Measurements from ENCODE around the gene KIF15.
A peak's percentile ranks its signal among the peaks of the same experiment; 100 is the strongest.

The KIF15 gene

GRCh38 chr3:44880284-44880683 lies 118.7 kb downstream of the KIF15 start:
- DNase-seq, result no peak

- DNase-seq, result no peak
Observed at GRCh38 chr3:44883213-44883955, 121.8 kb downstream of the KIF15 start.

- DNase-seq, result no peak
Observed at GRCh38 chr3:44883999-44884431, 122.4 kb downstream of the KIF15 start.

- no peak for DNase-seq
Observed at GRCh38 chr3:44885618-44886017, 124.0 kb downstream of the KIF15 start.

- no peak for DNase-seq
Observed at GRCh38 chr3:44886561-44886960, 125.0 kb downstream of the KIF15 start.

- no peak for DNase-seq
Observed at GRCh38 chr3:44887101-44887500, 125.5 kb downstream of the KIF15 start.

- no peak for DNase-seq
Observed at GRCh38 chr3:44890258-44890657, 128.7 kb downstream of the KIF15 start.

GRCh38 chr3:44890852-44891251 lies 129.3 kb downstream of the KIF15 start:
- no peak for DNase-seq

- DNase-seq, result no peak
Observed at GRCh38 chr3:44892689-44893088, 131.1 kb downstream of the KIF15 start.

- DNase-seq, result no peak
Observed at GRCh38 chr3:44893097-44893496, 131.5 kb downstream of the KIF15 start.

- DNase-seq, result peak; percentile 13
Observed at GRCh38 chr3:44894485-44894884, 132.9 kb downstream of the KIF15 start.

GRCh38 chr3:44896440-44896839 lies 134.8 kb downstream of the KIF15 start:
- no peak for DNase-seq

GRCh38 chr3:44899683-44900367 lies 138.2 kb downstream of the KIF15 start:
- DNase-seq, result peak; percentile 18

GRCh38 chr3:44902628-44903027 lies 141.0 kb downstream of the KIF15 start:
- no peak for DNase-seq
